ENCODE measurements around the gene BHLHE41. TPM values are rescaled to one million over a fixed set of nuclear protein-coding genes. Genes with fewer than 3 reads are reported as not detected.
A peak's percentile ranks its signal among the peaks of the same experiment; 100 is the strongest.

BHLHE41 gene
- total RNA-seq (2014; rRNA removed; shearing (Covaris generic)) = 1.4 and 2.8 TPM in 2 replicates

DNA sequence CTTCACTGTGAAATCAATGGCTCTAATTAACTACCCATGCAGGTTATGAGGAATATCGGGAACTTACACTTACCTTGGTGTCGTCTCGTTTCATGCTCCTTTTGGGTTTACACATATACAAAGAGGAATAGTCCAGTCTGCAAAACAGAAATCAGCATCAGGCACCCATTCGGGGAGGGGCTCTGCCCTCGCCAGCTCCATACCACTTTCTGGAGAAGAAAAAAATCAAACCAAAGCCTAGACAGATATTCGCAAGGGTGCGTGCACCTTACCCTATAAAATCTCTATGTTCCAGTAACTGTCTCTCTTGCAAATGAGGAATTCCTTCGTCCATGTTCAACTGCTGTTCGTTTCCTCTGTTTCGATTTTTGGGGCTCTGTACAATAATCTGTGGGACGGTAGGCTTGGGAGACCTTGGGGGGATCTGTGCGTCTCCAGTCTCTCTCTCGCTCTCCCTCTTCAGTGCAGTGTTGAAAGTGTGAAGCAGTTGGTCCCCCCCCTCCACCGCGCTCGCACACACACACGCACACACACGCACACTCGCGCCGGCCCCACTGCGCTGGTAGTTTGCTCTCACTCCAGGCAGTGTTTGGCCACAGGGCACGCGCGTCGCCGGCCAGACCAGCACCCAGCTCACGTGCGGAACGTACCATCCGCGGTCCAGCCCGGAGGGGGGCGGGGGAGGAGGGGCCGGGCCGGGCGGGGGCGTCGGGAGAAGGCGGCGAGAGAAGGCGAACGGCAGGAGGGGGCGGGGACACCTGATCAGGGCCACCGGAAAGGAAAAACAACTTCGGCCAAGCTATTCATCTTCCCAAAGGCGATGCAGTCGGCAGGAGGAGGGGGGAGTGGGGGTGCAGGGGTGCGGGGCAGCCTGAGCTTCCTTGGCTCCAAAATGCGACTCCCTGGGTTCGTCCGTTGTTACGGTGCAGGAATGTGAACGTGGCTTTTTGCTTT, at the start of gene BHLHE41:
Gene BHLHE41, minus strand, starts transcription at position 592 of the 954 bp plus-strand sequence. Its CDS starts 258 bp downstream, at position 334.
- peak; percentile 88 for DNase-seq (ENCODE audit: low spot score)
- in situ Hi-C loops (cut with HindIII; ENCODE audit: low sequenced_read_pairs) = no loop called here

DNA sequence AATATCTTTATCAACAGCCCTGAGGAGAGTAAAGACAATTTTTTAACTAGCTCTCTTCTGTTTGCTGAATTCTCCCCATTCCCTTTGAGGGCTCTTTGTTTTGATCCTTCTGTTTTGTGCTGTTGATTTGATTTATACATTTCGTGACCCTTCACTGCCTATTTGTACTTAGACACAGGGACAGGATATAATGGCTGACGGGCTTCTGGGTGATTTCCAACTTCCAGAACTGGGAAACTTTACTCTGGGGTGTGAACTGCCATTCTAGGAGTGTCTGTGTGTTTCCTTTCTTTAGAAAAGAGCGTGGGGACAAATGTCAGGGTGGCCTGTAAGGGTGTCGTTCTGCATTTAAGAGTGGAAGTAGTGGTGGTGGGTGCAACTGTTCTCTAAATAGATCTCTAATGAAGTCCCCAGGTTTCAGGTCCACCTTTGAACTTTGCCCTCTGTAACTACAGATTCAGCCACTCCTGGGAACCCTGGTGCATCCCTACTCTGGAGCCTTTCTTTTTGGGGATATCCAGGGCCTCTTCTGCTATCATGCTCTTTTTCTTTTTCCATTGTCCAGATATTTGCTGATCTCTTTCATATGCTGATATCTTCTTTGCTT, 48.2 kb upstream of the BHLHE41 start:
- in situ Hi-C loops (cut with HindIII; ENCODE audit: low sequenced_read_pairs) = no loop called here
- no peak for DNase-seq (ENCODE audit: low spot score)

DNA sequence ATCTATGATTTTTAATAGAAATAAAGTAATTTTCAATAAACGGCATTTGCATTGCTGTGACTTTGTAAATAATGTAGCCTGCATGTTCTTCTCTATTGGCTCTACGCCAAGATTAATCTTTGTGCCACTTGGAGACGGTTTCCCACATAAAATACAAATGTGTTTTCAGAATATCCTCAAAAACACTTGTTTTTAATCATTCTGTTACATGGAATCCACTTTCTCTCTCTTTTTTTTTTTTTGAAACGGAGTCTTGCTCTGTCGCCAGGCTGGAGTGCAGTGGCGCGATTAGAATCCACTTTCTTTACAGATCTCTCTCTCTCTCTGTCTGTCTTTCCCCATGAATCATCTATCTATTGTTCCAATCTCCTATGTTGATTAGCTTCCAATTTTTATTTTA, 47.7 kb upstream of the BHLHE41 start:
- no peak for DNase-seq (ENCODE audit: low spot score)
- in situ Hi-C loops (cut with HindIII; ENCODE audit: low sequenced_read_pairs) = no loop called here

DNA sequence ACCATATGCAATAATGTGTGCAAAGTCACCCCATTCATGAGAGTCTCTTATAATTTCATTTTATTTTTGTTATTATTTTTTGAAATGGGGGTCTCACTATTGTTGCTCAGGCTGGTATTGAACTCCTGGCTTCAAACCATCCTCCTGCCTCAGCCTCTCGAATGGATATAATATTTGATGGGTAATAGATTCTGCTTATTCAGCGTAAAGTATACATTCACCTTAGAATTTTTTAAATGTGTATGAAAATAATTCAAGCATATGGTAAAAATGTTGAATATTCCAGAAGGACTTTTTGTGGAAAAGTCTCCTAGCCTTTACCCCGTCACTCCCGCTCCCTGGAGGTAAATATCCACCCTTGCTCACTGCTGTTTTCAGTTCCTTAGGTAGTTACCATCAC, 47.2 kb upstream of the BHLHE41 start:
- in situ Hi-C loops (cut with HindIII; ENCODE audit: low sequenced_read_pairs) = no loop called here
- no peak for DNase-seq (ENCODE audit: low spot score)

DNA sequence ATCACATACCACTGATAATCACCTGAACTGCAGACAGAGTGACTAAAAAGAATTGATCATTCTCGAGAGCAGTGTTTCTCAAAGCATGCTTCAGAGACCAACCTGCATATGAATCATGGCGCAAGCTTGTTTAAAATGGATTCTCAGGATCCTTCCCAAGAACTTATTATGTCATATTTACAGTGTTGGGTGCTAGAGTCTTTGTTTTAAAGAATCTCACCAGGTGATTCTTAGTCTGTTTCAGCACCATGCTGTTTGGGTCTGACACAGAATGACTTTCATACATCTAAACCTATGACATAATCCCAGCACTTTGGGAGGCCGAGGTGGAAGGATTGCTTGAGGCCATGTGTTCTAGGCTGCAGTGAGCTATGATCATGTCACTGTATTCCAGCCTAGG, 39.3 kb upstream of the BHLHE41 start:
- DNase-seq (ENCODE audit: low spot score) = no peak
- in situ Hi-C loops (cut with HindIII; ENCODE audit: low sequenced_read_pairs) = no loop called here

DNA sequence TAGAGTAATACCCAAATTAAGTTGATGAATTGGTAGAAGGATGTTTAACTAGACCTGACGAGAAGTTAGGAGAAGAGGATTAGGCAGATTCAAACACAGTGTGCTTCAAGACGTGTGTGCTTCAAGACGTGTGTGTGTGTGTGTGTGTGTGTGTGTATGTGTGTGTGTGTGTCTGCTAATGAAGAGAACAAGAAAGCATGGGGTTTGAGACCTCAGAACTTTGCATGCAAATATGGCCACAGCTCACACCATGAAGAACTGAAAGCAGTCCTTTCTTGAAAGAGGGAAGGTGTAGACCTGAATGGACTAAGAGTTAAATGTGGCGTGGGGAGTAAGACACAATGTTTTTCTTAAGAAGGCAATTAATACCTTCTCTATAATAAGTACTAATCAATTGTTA, 38.1 kb upstream of the BHLHE41 start:
- in situ Hi-C loops (cut with HindIII; ENCODE audit: low sequenced_read_pairs) = no loop called here
- no peak for DNase-seq (ENCODE audit: low spot score)

DNA sequence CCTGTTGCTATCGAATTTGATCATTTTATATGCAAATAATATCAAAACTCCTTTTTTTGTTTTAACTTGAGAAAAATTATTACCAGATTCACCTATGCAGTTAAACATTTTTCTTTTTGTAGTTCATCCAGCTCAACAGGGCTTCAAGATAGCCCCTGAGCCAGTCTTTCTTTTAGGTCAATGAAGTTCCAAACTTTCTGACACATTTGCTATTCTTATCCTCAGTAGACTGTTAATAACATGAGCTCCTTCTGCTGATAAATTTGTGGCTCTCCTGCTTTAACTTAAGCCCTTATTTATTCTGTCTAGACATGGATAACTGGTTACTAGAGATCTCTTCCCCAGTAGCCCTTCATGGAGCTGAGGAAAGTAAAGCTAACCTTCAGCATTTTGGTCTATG, 37.3 kb upstream of the BHLHE41 start:
- no peak for DNase-seq (ENCODE audit: low spot score)
- in situ Hi-C loops (cut with HindIII; ENCODE audit: low sequenced_read_pairs) = no loop called here

DNA sequence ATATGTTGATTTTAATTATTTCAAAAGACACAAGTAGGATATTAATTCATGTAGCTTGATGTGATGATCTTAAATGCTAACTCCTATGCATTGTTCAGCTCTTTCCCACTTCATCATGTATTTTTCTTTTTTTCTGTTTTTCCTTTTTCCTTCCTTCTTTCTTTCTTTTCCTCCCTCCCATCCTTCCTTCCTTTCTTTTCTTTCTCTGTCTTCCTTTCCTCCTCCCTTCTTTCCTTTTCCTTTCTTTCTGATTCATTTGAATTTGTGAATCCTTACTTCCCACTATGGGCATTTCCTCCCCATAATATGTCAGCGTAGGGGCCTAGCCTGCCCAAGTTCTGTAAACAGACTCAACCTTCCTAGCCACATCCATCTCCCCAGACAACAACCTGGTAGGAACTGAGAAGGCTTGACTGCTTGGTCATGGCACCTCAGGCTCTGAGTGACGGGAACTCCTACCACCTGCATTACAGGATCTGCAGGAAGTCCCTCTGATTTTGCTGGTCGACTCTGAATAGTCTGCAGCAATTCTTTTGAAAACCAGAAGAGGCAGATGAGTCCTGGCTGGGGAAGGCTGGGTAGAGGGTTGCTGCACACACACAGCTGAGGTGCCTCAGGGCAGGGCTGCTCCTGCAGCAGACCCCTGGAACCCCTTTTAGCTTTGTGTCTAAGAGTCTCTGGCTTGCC, 33.4 kb upstream of the BHLHE41 start:
- in situ Hi-C loops (cut with HindIII; ENCODE audit: low sequenced_read_pairs) = no loop called here
- no peak for DNase-seq (ENCODE audit: low spot score)

DNA sequence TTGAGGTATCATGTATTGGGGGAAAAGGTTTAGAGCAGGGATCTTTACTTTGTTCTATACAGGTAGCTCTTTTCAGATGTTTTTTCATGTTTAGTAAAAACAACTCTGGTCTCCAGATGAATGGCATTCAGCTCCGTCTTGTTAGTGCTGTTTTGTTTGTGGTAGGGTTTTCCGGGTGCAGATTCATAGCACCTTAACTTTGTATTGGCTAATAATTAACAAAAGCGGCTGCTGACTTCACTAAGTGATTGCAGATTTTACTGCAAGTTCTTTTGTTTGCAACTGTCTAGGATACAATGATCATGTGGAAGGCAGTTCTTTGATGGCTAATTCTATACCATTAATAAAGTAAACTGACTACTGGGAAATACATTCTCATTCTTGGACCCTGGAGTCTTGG, 32.2 kb upstream of the BHLHE41 start:
- in situ Hi-C loops (cut with HindIII; ENCODE audit: low sequenced_read_pairs) = no loop called here
- no peak for DNase-seq (ENCODE audit: low spot score)

DNA sequence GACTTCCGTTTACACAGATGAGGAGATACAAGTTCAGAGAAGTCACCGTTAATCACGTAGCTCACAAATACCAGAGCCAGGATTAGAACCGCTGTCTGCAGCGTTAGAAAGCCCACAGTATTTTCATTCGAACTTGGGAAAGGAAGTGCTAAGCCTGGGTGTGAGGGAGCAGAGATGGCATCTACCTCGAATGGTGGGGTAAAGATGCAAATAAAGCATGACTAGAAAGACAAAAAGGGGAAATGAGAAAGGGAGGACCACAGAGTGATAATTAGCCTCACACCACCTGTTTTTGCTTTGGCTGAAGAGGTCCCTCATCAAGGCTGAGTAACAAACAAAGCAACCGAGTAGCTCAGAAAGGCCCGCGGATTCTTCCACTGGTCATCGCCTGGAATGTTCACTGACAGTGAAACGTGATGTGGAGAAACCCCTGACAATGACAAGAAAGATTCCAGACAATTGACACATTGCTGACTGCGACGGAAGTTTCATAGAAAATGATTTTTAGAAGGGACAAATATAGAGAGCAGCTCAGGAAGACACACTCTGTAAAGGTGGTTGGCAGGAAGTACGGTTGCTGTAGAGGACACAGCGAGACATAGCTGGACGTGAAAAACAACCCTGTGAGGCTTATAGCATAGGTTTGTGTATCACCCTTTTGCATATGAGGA, 31.5 kb upstream of the BHLHE41 start:
- in situ Hi-C loops (cut with HindIII; ENCODE audit: low sequenced_read_pairs) = no loop called here
- DNase-seq (ENCODE audit: low spot score) = no peak

DNA sequence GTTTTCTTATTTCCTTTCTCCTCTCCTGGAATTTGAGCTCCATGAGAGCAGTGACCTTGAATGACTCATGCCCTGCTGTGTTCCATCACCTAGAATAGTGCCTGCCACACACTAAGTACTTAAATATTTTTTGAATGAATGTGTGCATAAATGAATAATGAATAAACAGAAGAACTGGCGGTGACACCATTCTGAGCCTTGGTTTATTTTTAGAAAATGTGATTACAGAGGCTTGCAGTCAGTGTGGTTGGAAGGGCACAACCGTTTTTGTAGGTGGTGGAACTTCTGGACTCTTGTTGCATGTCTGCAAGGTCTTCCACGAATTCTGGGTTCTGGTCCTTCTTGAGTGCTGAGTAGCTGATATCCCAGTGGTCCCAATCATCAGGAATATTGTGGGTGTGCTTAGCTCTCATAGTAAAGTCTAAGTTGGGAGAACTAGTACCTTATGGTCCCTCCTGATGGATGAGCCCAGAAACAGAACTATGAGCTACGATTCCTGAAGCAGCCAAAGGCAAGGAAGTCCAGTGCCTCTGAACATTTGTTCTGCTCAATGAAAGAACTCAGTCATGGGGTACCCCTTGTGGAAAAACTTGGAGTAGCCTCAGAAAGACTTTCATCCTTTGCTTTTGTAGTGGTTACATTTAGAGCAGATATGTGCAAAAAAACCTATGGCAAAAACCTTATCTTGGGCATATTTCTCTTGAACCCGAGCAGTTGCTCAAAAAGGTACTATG, 28.8 kb upstream of the BHLHE41 start:
- in situ Hi-C loops (cut with HindIII; ENCODE audit: low sequenced_read_pairs) = no loop called here
- no peak for DNase-seq (ENCODE audit: low spot score)

DNA sequence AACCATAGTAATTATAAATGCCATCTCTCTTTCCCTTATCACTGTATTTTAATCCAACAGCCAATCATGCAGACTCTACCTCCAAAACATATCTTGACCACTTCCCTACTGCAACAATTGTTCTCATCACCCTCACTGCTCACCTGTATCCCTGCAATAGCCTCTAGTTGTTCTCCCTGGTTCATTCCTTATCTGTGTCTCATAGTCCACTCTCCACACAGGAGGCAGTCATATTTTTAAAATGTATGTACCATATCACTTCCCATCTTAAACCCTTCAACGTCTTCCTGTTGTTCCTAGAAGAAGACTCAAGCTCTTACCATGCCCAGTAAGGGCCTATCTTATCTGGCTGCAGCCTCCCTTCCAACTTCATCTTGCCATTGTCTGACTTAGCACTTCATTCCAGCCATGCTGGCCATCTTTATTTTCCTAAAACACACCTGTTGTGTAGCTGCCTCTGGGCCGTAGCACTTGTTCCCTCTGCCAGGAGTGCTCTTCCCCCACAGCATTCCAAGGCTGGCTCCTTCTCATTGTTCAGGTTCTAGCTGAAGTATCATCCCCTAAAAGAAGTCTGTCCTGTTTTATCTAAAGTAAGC, 27.8 kb upstream of the BHLHE41 start:
- DNase-seq (ENCODE audit: low spot score) = no peak
- in situ Hi-C loops (cut with HindIII; ENCODE audit: low sequenced_read_pairs) = no loop called here

DNA sequence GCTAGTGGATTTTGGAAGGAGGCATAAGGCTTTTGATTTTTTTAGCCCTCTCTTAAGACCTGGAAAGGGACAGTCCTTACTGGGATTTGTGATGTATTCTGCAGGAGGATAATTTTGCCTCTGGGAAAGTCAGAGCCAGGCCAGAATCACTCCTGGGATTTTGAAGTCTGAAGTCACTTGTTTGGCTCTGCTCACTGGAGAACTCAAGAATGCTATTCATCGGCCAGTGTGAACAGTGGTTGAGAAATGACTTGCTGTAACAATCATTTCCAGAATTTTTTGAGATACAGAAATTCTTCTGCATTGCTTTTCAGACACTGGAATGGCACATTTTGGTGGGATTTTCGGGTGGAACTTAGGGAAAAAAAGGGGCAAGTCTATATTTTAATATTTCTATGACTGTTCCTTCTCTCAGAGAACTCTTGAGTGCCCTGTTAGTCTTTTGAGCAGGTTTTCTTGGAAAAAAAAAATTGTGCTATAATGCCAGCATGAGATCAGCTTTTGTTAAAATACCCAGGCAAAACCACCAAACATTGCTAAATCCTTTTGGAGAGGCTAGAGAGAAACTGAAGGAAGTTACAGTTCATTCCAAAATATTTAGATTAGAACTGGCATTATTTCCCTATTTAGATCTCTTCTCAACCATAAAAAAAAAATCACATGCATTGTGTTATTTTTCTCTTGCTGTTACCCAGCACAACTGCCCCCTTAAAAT, 26.1 kb upstream of the BHLHE41 start:
- DNase-seq (ENCODE audit: low spot score) = no peak
- in situ Hi-C loops (cut with HindIII; ENCODE audit: low sequenced_read_pairs) = no loop called here

DNA sequence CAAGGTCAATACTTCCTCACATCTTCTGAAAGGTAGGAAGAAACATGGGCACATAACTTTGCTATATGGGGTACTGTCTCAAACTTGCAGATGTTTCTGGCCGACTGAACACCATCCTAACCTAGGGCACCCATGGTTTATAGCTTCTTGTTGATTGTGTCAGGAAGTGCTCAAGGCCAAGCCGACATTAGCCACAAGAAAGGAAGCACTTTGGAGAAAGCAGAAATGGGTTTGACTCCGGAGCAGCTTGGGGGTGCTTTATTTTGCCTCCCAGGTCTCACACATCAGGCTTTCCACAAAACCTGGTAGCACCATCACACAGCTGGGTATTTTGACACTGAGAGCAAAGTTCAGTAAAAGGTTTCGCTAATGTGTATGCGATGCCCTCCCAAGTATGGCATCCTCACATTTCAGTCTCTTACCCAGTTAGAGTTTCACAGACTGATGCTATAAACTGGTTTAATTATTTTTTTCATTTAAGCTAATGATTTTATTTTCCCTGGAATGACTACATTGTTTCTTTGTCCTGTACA, 25.2 kb upstream of the BHLHE41 start:
- DNase-seq (ENCODE audit: low spot score) = no peak
- in situ Hi-C loops (cut with HindIII; ENCODE audit: low sequenced_read_pairs) = no loop called here

DNA sequence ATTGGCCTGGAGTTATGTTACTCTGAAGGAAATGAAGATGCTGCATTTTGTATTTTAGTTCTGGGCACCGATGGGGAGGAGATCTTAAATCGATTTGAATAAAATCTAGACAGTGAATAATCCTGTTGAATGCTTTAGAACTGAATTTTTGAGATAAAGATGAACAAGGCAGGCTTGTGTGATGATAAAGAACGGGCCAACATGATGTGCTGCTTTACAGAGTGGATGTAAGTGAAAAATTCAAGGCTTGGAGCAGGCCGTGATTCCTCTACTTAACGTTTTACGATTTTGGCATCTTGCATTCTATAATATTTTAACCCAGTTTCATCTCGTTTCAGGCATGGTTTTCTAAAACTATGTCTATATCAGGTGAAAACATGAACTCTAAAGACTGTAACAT, 23.5 kb upstream of the BHLHE41 start:
- no peak for DNase-seq (ENCODE audit: low spot score)
- in situ Hi-C loops (cut with HindIII; ENCODE audit: low sequenced_read_pairs) = no loop called here

DNA sequence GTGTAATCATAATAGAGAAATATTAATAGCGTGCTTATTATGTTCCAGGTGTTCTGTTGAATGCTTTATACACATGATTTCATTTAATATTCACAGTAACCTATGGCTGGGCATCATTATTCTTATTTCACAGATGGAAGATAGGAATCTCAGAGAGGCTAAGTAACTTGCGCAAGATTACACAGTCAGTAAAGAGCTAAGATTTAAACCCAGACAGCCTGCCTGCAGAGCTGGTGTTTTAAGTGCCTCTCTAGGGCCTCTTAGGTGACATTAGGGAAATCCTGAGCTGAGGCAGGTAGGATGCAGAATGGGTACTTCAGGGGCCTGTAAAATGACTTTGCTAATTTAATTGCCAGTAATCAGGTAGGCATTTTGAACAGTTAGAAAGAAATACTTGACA, 18.5 kb upstream of the BHLHE41 start:
- in situ Hi-C loops (cut with HindIII; ENCODE audit: low sequenced_read_pairs) = no loop called here
- no peak for DNase-seq (ENCODE audit: low spot score)

DNA sequence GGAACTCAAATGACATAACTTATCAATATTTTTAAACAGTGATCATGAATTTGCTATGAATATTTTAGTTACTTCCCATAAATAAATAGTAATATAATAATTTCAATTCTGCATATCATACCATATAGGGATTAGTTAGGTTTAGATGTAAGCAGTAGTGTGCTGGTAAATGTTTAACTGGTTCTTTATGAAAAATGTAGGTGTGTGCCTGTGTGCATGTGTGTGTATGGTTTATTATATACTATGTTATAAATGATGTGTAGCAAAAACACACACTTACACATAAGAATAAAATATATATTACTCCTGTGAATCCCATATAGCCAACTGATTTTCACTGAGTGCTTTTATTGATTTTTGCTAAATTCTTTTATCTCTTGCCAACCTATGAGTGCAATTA, 14.0 kb upstream of the BHLHE41 start:
- in situ Hi-C loops (cut with HindIII; ENCODE audit: low sequenced_read_pairs) = no loop called here
- no peak for DNase-seq (ENCODE audit: low spot score)

DNA sequence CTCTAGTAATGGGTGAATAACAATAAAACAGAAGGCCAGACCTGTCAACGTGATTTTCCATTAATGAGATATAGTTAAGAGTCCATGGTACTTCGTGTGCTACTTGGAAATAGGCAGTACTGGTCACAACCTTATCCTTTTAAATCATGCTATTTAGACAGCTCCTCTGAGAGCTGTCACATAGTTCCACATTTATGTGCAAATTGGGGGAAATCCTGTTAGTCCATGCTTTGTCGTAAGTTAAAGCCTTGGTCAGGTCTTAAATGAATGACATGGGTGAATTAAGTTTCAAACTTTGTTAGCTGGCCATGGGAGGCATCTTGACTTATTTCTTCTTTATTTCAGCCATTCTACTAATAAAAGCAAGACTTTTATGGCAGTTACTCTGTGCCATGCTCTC, 11.9 kb upstream of the BHLHE41 start:
- in situ Hi-C loops (cut with HindIII; ENCODE audit: low sequenced_read_pairs) = no loop called here
- no peak for DNase-seq (ENCODE audit: low spot score)

Data from G401 (cell line).